C4-2B (cell line): Measurements from ENCODE around the gene ALDH16A1.

Experiments
- H3K27ac ChIP-seq: fragments of 450-650 bp; 2 replicates; pipeline ENCODE4 v1.5.1; 2017
- ZFX ChIP-seq: fragments of 450-650 bp; IDR thresholded peaks from 2 replicates; pipeline ENCODE4 v1.6.1; 2017
- TF ChIP-seq, protein P1 (sequence below): fragments of 450-650 bp; conservative IDR thresholded peaks from 2 replicates; pipeline ENCODE4 v1.5.1; 2017; ENCODE audit warnings: mild to moderate bottlenecking

ALDH16A1 gene

DNA sequence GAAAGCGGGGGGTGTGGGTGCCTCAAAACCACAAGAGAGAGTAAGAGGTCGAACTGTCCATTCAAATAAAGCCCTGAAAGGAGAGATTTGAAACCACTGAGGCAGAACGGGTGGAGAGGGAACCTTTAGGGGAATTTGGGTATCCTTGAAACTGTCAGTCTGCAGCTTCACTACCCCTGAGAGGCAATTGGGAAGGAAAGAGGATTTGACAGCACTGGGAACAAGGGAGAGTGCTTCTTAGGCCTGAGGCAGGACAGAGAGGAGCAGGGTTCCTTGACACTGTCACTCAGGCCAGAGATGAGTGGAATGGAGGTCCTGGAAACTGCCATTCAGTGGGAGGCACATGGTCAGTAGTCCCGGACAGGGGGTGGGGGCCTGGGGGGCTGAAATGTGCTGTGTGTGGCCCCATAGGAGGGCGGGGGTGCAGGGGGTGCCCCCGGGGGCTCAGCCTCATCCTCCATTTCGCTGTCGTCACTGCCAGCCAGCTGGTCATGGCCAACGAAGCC, 22.8 kb upstream of the ALDH16A1 start:
- no peak overlapping the region for H3K27ac ChIP-seq

DNA sequence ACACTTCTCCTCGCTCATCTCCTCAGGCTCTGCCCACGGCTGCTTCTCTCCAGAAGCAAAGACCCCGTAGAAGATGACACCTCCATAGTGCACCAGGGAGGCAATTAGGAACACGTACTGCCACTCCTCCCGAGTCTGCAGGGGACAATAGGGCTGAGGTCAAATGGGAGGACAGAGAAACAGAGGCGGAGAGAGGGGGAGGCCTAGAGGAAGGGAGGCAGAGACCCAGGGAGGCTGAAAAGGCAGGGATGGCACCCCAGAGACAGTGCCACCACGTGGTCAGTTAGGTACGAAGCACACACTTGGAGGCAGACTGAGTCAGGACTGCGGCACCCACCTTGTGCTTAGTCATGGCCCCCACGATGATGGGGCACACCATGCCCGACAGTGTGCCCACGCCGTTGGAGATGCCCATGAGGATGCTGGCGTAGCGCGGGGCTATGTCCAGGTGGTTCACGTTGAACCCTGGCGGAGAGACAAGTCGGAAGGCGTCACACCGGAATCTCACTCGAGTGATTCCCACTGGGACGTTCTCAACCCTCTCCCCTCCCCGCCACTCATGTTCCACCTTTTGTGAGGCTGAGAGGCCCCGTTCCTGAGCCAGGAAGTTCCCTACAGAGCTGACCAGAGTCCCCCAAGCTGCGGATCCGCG, 22.2 kb upstream of the ALDH16A1 start:
- H3K27ac ChIP-seq: no peak overlapping the region
- TF ChIP-seq ZFX: no peak
- TF ChIP-seq, protein P1, sequence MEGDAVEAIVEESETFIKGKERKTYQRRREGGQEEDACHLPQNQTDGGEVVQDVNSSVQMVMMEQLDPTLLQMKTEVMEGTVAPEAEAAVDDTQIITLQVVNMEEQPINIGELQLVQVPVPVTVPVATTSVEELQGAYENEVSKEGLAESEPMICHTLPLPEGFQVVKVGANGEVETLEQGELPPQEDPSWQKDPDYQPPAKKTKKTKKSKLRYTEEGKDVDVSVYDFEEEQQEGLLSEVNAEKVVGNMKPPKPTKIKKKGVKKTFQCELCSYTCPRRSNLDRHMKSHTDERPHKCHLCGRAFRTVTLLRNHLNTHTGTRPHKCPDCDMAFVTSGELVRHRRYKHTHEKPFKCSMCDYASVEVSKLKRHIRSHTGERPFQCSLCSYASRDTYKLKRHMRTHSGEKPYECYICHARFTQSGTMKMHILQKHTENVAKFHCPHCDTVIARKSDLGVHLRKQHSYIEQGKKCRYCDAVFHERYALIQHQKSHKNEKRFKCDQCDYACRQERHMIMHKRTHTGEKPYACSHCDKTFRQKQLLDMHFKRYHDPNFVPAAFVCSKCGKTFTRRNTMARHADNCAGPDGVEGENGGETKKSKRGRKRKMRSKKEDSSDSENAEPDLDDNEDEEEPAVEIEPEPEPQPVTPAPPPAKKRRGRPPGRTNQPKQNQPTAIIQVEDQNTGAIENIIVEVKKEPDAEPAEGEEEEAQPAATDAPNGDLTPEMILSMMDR: no peak; the same call in 1 of the 2 replicates

More for the DNA sequence above, 22.8 kb upstream of the ALDH16A1 start:
- TF ChIP-seq, protein P1: no peak
- no peak for TF ChIP-seq ZFX

DNA sequence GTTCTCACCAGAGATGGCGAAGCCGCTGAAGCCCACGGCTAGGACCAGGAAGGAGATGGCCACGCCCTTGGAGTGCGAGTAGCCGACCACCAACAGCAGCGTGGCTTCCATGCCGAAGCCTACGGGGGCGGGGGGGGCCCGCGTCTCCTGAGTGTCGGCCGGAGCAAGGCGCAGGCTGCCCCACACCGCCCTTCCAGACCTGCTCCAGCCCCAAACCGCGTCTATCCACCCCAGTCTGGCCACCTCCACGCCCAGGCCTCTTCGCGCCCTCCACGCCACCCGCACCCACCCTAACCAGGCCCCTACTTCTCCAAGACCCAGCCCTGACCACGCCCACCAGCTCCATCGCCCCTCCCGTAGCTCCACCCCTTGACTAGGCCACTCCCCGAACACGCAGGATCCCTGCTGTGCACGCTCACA, 21.7 kb upstream of the ALDH16A1 start:
- H3K27ac ChIP-seq: no peak overlapping the region
- TF ChIP-seq, protein P1: no peak
- no peak for TF ChIP-seq ZFX

DNA sequence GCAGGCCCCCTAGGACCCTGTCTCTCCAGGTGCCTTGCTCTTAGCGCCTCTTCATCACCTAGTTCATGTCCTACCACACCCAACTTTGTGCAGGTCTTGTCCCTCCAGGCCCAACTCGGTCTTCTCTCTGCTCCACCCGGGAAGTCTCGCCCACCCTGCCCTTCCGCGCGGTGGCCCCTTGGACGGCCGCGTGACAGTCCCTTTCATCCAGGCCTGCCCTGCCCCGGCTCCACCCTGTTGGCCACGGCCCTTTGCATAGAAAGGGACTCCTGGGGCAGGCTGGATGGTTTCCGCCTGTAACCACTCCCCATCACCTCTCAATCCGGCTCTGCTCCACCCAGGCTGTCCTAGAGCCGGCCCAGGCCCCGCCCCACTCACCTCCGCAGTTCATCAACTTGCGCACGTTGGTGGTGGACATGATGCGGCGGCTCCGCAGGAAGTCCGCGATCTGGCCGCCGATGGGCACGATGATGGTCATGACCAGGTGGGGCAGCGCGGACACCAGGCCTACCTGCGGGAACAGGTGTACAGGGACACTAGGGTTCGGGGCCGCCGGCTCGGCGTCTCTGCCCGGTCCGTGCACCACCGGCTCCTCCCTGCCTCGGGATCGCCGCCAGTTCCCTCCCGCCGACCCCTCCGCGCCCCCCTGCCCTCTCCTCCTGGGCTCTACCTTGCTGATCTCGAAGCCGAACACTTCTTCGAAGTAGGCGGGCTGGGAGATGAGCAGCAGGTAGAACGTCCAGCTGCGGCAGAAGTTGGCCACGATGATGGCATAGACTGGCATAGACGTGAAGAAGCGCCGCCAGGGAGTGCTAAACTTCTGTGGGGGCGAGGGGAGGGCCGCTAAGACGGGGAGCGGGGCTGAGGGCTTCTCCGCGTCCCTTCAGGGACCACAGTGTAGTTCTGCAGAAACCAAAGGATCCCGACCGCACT, 20.6 kb upstream of the ALDH16A1 start:
- no peak overlapping the region for H3K27ac ChIP-seq
- TF ChIP-seq, protein P1: no peak
- TF ChIP-seq ZFX: no peak

DNA sequence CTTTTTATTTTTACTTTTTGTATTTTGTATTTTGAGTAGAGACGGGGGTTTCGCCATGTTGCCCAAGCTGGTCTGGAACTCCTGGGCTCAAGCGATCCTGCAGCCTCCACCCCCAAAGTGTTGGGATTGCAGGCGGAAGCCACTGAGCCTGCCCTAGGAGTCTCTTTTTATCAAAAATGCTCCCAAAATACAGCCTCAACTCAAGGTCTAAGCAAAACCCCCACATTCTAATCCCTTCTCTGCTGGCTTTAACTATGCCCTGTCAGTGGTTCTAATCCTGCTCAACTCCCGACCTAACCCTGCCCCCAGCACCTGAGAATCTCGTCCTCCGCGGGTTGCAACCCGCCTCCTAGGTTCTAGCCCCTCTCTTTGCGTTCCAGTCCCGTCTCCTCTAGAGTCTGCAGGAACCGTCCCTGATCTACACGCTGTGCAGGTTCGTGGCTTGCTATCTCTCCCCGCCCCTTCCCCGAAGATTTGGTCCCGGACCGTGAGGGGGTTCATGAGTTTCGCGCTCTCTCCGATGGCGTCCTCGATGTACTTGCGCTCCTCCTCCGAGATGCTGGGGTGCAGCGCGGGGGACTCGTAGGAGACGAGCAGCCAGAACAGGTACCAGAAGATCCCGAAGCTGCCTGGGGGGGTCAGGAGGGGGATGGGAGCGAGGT, 19.7 kb upstream of the ALDH16A1 start:
- TF ChIP-seq, protein P1: no peak
- no peak for TF ChIP-seq ZFX
- no peak overlapping the region for H3K27ac ChIP-seq

DNA sequence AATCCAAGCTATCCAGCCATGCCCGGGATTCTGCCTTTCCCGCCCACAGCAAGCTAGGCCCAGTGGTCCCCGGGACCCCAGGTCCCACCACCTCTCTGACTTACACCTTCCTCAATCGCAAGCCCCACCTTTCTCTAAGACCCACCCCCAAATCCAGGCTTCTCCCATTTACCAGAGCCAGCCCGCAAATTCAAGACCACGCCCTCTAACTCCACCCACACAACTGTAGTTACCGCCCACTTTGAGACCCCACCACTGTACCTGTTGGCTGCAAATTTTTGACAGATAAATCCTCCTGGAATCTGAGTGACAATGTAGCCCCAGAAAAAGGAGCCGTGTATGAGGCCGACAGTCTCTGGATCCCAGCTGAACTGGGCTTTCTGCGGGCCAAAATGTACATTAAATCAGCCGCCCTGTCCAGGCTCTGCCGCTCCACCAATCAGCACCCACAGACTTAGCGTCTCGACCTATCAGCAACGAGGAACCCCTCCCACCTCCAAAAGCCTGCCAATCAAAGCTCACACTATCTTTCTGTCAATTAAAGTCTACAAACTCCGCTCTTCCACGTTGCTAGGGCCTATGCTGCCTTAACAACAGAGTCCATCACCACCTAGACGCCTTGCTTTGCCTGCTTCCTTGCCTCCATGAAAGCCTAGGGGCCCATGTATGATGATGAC, 18.0 kb upstream of the ALDH16A1 start:
- no peak overlapping the region for H3K27ac ChIP-seq
- TF ChIP-seq, protein P1: no peak
